NCI-H2196 (cell line): ENCODE data around the gene SGPL1.

ENCODE experiments used
- DNase-seq: peaks from one replicate; lab custom pipeline; 2025; ENCODE audit not compliant: unreplicated experiment; lab: John Stamatoyannopoulos, UW

The SGPL1 gene

GRCh38 chr10:70872291-70872690, 56.5 kb downstream of the SGPL1 start:
- DNase-seq = no peak

DNA sequence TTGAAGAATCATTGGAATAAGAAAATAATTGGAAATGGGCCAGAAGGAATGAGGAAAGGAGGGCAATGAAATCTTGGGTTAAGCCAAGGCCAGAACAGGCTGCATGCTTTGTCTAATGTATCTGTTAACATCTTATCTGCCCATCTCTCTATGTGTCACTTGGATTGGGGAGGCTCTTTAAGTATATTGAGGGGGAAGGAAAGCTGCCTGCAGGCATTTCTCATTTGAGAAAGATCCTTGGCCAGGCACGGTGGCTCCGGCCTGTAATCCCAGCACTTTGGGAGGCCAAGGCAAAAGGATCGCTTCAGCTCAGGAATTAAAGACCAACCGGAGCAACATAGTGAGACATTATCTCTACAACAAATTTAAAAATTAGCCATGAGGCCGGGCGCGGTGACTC, 58.3 kb downstream of the SGPL1 start:
- DNase-seq = no peak

GRCh38 chr10:70879207-70879606, 63.5 kb downstream of the SGPL1 start:
- peak; percentile 12 for DNase-seq

DNA sequence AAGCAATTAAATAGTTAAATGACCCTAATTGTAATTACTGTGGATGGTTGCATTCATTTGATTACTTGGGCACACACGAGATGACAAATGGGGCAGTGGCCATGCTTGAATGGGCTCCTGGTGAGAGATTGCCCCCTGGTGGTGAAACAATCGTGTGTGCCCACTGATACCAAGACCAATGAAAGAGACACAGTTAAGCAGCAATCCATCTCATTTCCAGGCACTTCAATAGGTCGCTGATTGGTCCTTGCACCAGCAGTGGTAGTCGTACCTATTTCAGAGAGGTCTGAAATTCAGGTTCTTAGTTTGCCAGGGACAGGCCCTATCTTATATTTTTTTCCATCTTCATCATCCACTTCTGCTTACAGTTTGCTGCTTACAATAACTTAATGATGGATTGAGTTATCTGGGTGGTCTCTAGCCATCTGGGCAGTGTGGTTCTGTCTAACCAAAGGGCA, 64.4 kb downstream of the SGPL1 start:
- peak; percentile 58 for DNase-seq

DNA sequence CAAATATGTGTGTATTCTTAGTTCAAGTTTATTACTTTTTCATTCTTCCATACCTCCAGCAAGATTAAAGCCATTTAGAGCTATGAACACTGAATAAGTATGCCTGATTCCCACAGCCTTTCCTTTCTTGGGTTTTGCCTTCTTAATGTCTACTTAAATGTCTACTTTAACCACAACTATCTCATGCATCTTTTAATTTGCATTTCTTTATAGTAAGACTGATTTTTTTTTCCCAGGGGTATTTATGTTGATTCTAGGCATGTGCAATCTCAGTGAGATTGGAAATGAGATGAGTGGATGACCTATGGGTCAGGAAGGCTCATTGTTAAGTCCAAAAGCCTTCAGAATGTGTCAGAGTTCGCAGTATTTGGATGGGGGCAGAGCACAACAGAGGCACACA, 69.0 kb downstream of the SGPL1 start:
- no peak for DNase-seq

DNA sequence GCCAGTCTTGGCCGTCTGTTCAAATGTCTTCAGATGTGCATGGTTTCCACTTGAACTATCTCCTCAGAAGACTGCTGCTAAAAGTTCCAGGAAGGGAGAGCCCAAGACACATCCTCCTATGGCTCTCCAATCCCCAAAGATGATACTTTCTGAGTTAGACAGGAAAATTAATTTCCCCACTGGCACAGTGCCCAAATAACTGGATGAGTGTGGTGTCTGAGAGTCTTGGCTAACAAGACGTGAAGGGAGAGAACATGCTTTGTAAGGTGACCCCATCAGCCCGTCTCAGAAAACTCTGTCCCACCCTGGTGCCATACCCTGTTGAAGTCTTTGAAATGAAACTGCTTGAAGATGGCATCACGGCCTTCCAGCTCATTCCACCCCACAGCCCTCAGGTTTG, 69.7 kb downstream of the SGPL1 start:
- no peak for DNase-seq

DNA sequence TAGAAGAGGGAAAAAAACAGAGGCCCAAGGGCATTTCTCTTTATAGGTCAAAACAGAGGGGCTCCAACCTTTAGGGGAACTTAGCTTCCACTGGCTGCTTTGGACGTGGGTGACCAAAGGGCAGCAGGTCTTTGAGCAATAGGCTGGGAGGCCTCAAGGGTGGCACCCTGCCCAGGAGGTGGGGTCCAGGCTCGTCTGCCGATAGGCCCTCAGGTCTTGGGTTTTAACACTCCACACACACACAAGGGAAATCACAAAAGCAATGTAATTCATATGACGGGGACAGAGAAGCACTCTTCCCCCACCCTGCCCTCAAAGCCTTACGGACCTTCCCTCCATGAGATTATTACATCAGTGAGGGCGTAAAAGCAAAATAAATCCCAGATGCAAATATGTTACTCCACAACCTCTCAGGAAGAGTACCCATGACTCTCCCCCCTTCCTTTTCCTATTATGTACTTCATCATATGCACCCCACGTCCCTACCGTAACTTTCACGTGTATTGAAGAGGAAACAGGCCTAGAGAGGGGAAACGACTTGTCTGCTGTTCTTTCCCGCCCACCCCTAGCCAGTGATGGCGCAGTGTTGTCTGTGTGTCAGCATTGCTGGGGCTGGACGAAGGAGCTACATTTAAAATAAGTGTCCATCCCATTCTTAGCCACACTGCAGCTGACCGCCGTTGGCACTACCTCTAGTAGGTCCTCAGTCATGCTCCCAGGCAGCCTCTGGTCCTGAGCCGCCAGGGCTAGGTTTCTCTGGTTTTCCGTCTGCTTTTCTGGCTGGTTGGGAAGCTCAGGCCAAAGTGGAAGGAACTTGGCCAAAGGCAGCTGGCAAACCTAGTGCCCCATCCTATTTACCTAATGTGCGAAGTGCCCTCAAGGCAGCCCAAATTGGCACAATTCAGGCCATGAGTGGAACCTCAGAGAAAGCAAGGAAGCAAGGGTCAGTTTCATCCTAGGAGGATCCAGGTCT, 70.5 kb downstream of the SGPL1 start:
- no peak for DNase-seq

GRCh38 chr10:70886921-70887665, 71.3 kb downstream of the SGPL1 start:
- no peak for DNase-seq

GRCh38 chr10:70887804-70888800, 72.4 kb downstream of the SGPL1 start, which contains the start of gene PCBD1:
Gene PCBD1 (minus strand): TSS chr10:70888565. CDS start chr10:70888533, 32 bp downstream.
- DNase-seq = peak; percentile 59

DNA sequence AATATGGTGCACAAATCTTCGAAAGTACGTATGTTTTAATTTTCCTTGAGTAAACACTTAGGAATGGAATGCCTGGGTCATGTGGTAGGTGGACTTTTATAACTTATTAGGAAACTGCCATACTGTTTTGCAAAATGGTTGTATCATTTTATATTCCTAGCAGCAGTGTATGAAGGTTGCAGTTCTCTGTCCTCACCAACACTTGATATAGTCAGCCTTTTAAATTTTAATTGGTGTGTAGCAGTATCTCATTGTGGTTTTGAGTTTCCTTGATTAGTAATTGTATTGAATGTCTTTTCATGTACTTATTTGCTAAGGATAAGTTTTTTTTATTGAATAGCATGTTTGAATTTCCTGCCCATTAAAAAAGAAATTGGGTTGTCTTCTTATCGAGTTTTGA, 73.5 kb downstream of the SGPL1 start:
- no peak for DNase-seq

DNA sequence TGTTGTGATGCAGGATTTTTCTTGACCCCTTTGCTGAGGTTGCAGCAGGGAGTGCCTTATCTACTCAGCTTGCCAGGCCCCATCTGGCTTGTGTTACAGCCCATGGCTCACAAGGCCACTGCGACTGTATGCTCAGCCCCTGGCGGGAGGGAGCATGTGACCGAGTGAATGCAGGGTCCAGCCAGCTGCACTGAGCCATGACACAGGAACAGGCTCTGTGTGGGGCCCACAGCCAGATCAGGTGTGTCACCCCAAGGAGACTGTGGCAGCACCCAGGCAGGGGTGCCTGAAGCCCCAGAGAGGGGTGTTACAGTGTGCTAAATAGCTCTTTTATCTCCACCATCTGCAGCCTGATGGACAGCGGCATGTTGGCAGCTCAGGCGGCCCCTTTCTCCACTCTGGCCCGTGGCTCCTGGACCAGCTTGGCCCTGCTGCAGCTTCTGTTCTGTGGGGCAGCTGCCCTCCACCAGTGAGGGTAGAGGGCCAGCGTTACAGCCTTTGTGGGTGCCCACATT, 75.2 kb downstream of the SGPL1 start:
- DNase-seq = no peak

DNA sequence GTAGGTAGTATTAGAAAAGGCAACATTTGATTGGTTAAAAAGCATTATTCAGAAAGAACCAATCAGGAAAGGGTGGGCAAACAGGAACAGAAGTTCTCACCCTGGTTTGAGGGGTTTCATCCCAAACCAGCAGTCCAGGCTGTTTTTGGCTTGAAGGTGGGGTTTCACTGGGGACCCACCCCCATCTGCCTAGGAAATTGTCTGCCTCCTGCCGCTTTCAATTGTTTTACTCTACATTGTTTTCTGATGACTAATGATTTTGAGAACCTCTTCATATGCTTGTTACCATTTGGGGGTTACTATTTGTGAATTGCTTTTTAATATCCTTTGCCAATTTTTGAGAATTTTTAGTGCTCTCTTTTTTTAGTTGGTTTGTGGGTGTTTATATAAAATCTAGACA, 75.9 kb downstream of the SGPL1 start:
- DNase-seq = no peak

- DNase-seq = no peak
These were observed 76.9 kb downstream of the SGPL1 start for GRCh38 chr10:70892631-70893030.

GRCh38 chr10:70893227-70894006, 77.7 kb downstream of the SGPL1 start:
- DNase-seq = no peak

GRCh38 chr10:70894416-70894815, 78.7 kb downstream of the SGPL1 start:
- no peak for DNase-seq

GRCh38 chr10:70896551-70896950, 80.8 kb downstream of the SGPL1 start:
- DNase-seq = no peak

DNA sequence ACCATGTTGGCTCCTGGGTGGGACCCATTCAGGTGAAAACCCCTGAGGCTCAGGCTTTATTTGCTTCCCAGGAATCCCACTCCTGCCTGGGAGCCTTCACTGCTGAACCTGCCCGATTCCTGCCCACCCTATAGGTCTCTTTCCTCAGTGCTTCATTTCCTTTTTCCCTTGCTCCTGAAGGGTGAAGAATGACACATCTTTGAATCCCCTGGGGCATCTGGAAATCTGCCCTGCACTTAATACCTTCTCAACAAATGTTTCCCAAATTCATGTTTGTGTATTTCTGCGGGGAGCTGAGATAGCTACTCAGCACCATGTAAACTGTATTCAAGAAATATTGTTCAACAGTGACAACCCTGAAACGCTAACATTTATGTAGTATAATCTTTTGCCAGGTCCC, 82.9 kb downstream of the SGPL1 start:
- no peak for DNase-seq

GRCh38 chr10:70899096-70899495, 83.3 kb downstream of the SGPL1 start:
- no peak for DNase-seq

- DNase-seq = no peak
These were observed 85.6 kb downstream of the SGPL1 start for GRCh38 chr10:70901276-70901878.
